T-helper 2 cell treated with Interferon-gamma antibody and Interleukin-4, amounts not matched to agents 5 μg/mL and 100 μg/mL, for 36 hours (primary cell): ENCODE data around the gene PRMT5.
A peak's percentile ranks its signal among the peaks of the same experiment; 100 is the strongest.

ENCODE experiments used
- DNase-seq: peaks from one replicate; pipeline ENCODE4 v3.0.0; 2021; ENCODE audit warnings: low spot score
- H3K27ac Mint-ChIP-seq: one replicate; pipeline ENCODE4 v1.8.0; 2021; ENCODE audit warnings: mild to moderate bottlenecking, mixed read lengths
- H3K27me3 Mint-ChIP-seq: one replicate; pipeline ENCODE4 v1.8.0; 2021; ENCODE audit warnings: low read depth, mixed read lengths
- H3K36me3 Mint-ChIP-seq: one replicate; pipeline ENCODE4 v1.8.0; 2021; ENCODE audit warnings: low read depth, mixed read lengths
- H3K4me1 Mint-ChIP-seq: one replicate; pipeline ENCODE4 v1.8.0; 2021; ENCODE audit warnings: low read depth, mixed read lengths
- H3K4me3 Mint-ChIP-seq: one replicate; pipeline ENCODE4 v1.8.0; 2022; ENCODE audit warnings: mild to moderate bottlenecking, moderate library complexity, mixed read lengths
- H3K9me3 Mint-ChIP-seq: one replicate; pipeline ENCODE4 v1.8.0; 2021; ENCODE audit warnings: mixed read lengths

Gene PRMT5

DNA sequence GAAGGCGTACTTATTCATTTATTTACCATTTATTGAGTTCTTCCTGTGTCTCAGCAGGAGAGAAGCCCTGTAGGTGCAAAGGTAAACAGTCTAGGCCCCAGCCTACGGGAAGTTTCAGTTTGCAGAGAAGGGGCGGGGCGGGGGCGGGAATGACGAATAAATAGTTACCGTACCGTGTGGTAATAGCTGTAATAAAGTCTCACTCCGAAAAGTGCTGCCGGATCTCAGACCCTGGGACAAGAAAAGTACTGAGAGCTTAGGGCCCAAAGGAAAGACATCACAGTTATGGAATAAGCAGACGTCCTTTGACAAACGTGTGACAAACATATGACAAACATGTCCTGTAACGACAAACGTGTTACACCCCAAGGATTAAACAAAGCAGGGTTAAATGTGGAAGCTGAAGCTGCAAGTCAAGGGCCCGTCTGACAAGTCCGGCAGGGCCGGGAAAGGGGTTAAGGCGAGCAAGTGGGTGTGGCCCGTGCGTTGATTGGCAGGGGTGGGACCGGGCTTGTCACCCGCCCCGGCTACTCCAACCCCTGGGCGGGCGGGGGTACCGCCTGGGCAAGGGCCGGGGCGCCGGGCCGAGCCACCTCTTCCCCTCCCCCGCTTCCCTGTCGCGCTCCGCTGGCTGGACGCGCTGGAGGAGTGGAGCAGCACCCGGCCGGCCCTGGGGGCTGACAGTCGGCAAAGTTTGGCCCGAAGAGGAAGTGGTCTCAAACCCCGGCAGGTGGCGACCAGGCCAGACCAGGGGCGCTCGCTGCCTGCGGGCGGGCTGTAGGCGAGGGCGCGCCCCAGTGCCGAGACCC lies 57.7 kb downstream of the PRMT5 start, which contains the start of gene LRP10:
LRP10 (plus strand) TSS at position 517 of the 809 bp plus-strand sequence. CDS start 564 bp downstream, outside the sequence.
- H3K27ac Mint-ChIP-seq: peak within 1 kb of the TSS; percentile 94
- peaks cover 25% of the 10 kb centered on the region for H3K36me3 Mint-ChIP-seq
- H3K4me1 Mint-ChIP-seq: peaks cover 21% of the 10 kb centered on the region
- peak; percentile 84 for DNase-seq
- H3K27me3 Mint-ChIP-seq: no peaks in the 10 kb centered on the region
- no peaks in the 10 kb centered on the region for H3K9me3 Mint-ChIP-seq
- H3K4me3 Mint-ChIP-seq: peak within 1 kb of the TSS; percentile 91

DNA sequence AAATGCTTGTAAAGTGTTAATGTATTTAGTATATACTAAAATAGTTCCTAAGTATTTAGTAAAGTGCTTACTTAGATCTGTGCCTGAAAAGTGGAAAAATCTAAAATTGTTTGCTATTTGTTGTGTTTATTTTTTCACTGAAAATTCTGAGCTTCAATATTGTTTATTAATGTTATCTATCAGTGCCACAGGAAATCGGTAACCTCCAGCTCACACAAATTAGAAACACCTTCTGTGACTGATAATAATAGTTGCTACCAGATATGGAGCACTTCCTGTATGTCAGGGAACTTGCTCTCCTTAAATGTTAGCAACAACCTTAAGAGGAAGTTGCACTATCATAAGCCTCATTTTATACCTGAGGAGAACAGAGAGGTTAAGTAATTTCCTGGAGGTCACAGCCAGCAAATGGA lies 58.4 kb downstream of the PRMT5 start:
- Mint-ChIP-seq H3K9me3 (no peaks in the 10 kb centered on the region), H3K36me3 (peaks cover 20% of the 10 kb centered on the region), H3K27ac (peak overlapping the region; percentile 94), H3K4me3 (peak overlapping the region; percentile 91), H3K27me3 (no peaks in the 10 kb centered on the region), H3K4me1 (peaks cover 18% of the 10 kb centered on the region)
- no peak for DNase-seq
